Activated naive CD4-positive, alpha-beta T cell treated with anti-CD3 and anti-CD28 coated beads, Interleukin-2, amount 50 U/mL, for 24 hours (primary cell): ENCODE measurements around the gene NFATC1.
A peak's percentile ranks its signal among the peaks of the same experiment; 100 is the strongest.

Experiments used
- H3K27ac Mint-ChIP-seq: one replicate; pipeline ENCODE4 v1.8.0; 2021; ENCODE audit warnings: mild to moderate bottlenecking, mixed read lengths
- H3K27me3 Mint-ChIP-seq: one replicate; pipeline ENCODE4 v1.8.0; 2021; ENCODE audit warnings: mixed read lengths
- H3K36me3 Mint-ChIP-seq: one replicate; pipeline ENCODE4 v1.8.0; 2021; ENCODE audit warnings: mixed read lengths
- H3K4me1 Mint-ChIP-seq: one replicate; pipeline ENCODE4 v1.8.0; 2021; ENCODE audit warnings: mixed read lengths
- H3K4me3 Mint-ChIP-seq: one replicate; pipeline ENCODE4 v1.8.0; 2021; ENCODE audit warnings: mild to moderate bottlenecking, mixed read lengths
- H3K9me3 Mint-ChIP-seq: one replicate; pipeline ENCODE4 v1.8.0; 2021; ENCODE audit warnings: mixed read lengths

Gene NFATC1

DNA sequence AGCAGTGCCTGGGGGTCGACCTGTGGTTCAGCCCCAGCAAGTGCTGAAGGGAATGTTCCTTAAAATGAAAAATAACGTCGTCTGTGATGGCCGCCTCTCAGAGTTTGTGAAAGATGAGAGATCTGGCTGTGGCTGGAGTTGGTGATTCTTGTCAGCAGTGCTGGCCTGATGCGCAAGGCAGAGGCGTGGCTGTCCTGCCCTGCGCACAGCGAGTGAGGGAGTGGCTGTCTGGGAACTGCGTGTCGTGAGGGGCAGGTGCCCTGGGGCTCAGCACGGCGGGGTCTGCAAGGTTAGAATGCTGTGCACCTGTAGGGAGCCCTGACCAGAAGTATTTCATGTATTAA lies 8.8 kb downstream of the NFATC1 start:
- H3K27ac Mint-ChIP-seq, result peak overlapping the region; percentile 85
- H3K9me3 Mint-ChIP-seq, result no peaks in the 10 kb centered on the region
- no peaks in the 10 kb centered on the region for H3K27me3 Mint-ChIP-seq
- peak overlapping the region; percentile 89 for H3K4me3 Mint-ChIP-seq
- H3K4me1 Mint-ChIP-seq, result peaks cover 68% of the 10 kb centered on the region
- H3K36me3 Mint-ChIP-seq, result peaks cover 10% of the 10 kb centered on the region

DNA sequence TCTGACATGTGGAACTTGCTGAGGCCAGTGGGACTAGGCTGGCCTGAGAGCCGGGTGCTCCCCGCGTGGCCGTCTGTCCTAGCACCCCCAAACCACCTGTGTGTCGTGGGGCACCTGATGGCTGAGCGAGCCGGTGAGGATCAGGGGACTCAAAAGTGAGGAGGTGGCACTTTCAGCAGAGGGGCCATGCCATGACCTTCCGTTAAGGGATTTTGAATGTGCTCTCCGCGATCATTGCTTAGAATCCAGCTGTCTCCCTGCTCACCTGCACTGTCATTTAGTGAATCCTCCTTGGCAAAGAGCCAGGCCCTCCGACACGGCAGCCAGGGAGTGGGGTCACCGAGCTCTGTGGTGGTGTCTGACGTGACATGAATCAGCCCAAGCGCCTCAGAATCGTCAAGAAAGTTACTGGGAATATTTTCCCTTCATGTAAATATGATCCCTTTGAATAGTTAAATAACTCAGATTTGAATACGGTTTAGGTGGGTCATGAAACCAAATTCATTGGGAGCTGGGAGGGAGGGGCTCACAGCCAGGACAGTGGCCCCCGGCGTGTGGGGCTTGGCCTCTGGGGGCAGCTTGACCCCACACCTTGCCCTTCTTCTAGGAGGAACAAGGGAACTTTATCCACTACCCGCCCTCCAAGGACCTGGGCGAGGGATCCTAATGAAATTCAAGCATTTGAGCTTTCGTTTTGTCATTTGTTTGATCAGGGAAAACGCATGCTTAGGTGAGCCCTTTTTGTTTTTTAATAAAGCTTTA lies 9.5 kb downstream of the NFATC1 start:
- H3K27me3 Mint-ChIP-seq, result no peaks in the 10 kb centered on the region
- peaks cover 10% of the 10 kb centered on the region for H3K36me3 Mint-ChIP-seq
- H3K4me3 Mint-ChIP-seq, result peak overlapping the region; percentile 89
- H3K4me1 Mint-ChIP-seq, result peaks cover 68% of the 10 kb centered on the region
- peak overlapping the region; percentile 94 for H3K27ac Mint-ChIP-seq
- H3K9me3 Mint-ChIP-seq, result no peaks in the 10 kb centered on the region

DNA sequence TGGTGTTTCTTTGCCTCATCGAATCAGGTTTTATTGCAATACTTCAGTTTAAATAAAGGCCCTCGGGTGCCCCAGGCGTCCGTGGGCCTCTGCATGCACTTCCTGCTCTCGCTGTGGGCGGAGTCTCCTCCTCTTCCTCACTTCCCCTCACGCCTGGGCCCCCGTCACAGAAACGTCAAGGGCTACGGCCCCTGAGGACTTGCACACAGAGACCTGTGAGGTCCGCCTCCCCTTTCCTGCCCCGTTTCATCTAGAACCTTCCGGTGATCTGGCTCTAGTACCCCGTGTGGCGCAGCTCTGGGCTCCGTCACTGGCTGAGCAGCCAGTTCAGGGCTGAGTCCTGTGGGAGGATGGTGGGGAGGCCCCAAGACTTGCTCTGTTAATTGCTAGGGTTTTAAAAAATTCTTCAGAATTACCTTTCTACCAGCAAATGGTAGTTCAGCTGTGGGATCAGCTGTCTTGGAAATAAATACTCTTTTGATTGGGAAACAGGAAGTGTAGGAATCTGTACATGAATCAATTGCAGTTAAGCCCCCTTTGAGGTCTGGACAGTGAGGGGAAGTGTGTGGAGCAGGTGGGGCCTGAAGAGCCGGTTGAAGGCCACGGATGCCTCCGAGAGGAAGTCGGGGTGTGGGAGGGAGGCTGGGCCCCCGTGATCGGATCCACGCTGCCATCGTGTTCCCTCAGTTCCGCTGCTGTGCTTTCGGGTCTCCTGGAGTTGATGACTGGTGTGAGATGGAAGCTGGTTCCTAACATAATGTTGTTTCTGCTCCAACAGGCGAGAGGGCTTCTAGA lies 10.2 kb downstream of the NFATC1 start:
- peak overlapping the region; percentile 94 for H3K27ac Mint-ChIP-seq
- peaks cover 66% of the 10 kb centered on the region for H3K4me1 Mint-ChIP-seq
- H3K4me3 Mint-ChIP-seq, result peak overlapping the region; percentile 84
- H3K9me3 Mint-ChIP-seq, result no peaks in the 10 kb centered on the region
- H3K36me3 Mint-ChIP-seq, result peaks cover 10% of the 10 kb centered on the region
- H3K27me3 Mint-ChIP-seq, result no peaks in the 10 kb centered on the region

DNA sequence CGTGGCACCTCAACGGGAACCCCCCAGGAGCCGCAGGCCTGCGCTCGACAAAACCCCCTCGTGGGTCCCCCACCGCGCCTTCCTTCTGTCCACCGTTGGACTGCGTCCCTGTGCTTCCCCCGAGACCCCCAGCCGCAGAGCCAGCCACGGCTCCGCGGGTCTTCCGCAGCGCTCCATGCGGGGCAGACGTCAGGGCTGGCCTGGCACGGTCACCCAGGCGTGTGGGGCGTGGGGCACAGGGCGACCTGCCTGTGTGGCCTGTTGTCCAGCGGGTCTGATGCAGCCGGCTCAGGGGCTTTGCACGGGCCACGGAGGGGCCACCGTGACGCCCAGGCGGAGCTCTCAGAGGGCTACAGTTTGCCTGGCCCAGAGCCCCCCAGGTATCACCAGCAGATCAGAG lies 11.0 kb downstream of the NFATC1 start:
- H3K4me3 Mint-ChIP-seq, result peak overlapping the region; percentile 84
- H3K9me3 Mint-ChIP-seq, result no peaks in the 10 kb centered on the region
- H3K36me3 Mint-ChIP-seq, result peaks cover 10% of the 10 kb centered on the region
- H3K27ac Mint-ChIP-seq, result peak overlapping the region; percentile 94
- H3K4me1 Mint-ChIP-seq, result peaks cover 59% of the 10 kb centered on the region
- H3K27me3 Mint-ChIP-seq, result no peaks in the 10 kb centered on the region

DNA sequence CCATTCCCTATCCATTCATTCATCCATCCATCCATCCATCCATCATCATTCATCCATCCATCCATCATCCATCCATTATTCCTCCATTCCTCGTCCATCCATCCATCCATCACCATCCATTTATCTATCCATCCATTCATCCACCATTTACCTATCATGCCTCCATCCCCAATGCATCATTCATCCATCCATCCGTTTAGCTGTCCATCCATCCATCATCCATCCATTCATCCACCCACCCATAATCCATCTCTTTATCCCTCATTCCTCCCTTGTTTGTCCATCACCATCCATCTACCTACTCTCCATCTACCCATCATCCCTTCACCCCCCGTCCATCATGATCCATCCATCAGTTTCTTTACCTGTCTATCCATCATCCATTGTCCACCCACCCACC lies 13.6 kb downstream of the NFATC1 start:
- H3K9me3 Mint-ChIP-seq, result no peaks in the 10 kb centered on the region

DNA sequence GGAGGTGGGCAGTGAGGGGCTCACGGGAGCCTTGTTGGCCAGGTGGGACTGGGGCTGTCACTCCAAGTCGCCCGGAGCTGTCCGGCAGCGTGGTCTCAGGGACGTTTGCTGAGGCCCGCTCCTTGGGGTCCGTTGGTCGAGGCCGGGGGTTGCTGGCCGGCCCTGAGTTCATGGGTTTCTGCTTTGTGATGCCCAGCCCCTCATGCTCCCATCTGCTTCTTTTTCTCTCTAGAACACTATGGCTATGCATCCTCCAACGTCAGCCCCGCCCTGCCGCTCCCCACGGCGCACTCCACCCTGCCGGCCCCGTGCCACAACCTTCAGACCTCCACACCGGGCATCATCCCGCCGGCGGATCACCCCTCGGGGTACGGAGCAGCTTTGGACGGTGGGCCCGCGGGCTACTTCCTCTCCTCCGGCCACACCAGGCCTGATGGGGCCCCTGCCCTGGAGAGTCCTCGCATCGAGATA lies 14.5 kb downstream of the NFATC1 start:
- no peak overlapping the region for H3K27ac Mint-ChIP-seq
- peaks cover 13% of the 10 kb centered on the region for H3K36me3 Mint-ChIP-seq
- no peaks in the 10 kb centered on the region for H3K27me3 Mint-ChIP-seq
- peaks cover 49% of the 10 kb centered on the region for H3K4me1 Mint-ChIP-seq
- no peaks in the 10 kb centered on the region for H3K9me3 Mint-ChIP-seq
- H3K4me3 Mint-ChIP-seq, result no peak overlapping the region

More for the DNA sequence above, 13.6 kb downstream of the NFATC1 start:
- no peak overlapping the region for H3K4me3 Mint-ChIP-seq
- H3K27ac Mint-ChIP-seq, result no peak overlapping the region
- no peaks in the 10 kb centered on the region for H3K27me3 Mint-ChIP-seq
- H3K36me3 Mint-ChIP-seq, result peaks cover 12% of the 10 kb centered on the region
- peaks cover 51% of the 10 kb centered on the region for H3K4me1 Mint-ChIP-seq

DNA sequence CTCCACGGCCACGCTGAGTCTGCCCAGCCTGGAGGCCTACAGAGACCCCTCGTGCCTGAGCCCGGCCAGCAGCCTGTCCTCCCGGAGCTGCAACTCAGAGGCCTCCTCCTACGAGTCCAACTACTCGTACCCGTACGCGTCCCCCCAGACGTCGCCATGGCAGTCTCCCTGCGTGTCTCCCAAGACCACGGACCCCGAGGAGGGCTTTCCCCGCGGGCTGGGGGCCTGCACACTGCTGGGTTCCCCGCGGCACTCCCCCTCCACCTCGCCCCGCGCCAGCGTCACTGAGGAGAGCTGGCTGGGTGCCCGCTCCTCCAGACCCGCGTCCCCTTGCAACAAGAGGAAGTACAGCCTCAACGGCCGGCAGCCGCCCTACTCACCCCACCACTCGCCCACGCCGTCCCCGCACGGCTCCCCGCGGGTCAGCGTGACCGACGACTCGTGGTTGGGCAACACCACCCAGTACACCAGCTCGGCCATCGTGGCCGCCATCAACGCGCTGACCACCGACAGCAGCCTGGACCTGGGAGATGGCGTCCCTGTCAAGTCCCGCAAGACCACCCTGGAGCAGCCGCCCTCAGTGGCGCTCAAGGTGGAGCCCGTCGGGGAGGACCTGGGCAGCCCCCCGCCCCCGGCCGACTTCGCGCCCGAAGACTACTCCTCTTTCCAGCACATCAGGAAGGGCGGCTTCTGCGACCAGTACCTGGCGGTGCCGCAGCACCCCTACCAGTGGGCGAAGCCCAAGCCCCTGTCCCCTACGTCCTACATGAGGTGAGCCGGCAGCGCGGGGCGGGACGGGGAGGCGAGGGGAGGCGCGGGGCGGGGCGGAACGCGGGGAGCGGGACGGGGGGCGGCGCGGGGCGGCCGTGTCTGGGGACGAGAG lies 15.2 kb downstream of the NFATC1 start:
- Mint-ChIP-seq H3K9me3 (no peaks in the 10 kb centered on the region), H3K4me1 (peaks cover 45% of the 10 kb centered on the region), H3K27ac (no peak overlapping the region)

DNA sequence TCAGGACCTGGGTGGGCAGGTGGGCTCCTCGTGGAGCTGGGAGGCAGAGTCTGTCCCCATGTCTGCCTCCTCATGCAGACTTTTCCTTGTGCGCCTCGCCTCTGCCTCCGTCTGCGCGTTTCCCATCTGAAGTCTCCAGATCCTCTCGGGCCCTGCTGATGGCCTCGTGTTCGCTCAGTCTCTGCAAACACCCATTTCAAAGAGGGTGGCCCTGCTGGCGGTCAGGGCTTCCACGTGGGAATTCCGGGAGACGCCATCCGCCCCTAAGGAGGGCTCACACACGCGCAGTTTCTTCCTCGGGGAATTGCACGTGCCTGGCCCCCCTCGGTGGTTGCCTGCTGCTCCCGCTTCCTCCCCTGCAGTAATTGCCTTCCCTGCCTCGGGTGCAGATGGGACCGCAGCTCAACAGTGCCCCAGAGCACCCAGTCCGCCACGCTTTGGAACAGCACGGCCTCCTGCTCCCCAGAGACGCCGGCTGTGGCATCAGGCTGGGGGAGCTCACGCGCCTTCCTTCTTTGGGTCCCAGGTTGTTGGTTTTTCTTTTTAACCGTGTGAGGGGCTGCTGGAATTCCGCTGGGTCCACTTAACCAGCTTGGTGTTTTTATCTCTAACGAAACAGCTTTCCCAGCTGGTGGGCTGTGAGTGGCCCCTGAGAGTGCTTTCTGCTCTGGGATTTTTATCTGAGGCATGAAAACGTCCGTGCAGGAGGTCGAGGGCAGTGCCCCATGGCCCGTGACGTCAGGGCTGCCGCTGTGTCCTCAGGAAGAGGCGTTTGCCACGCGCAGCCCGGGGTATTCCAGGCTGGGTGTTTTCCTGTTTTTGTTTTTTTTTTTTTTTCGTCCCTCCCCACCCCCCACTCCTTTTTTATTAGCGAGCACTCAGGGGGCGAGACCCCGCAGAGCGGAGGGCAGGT lies 16.1 kb downstream of the NFATC1 start:
- H3K36me3 Mint-ChIP-seq, result peaks cover 9% of the 10 kb centered on the region
- no peaks in the 10 kb centered on the region for H3K9me3 Mint-ChIP-seq
- H3K27ac Mint-ChIP-seq, result no peak overlapping the region
- H3K4me3 Mint-ChIP-seq, result no peak overlapping the region
- no peaks in the 10 kb centered on the region for H3K27me3 Mint-ChIP-seq
- peaks cover 41% of the 10 kb centered on the region for H3K4me1 Mint-ChIP-seq

More for the DNA sequence above, 15.2 kb downstream of the NFATC1 start:
- no peak overlapping the region for H3K4me3 Mint-ChIP-seq
- H3K27me3 Mint-ChIP-seq, result no peaks in the 10 kb centered on the region
- H3K36me3 Mint-ChIP-seq, result peaks cover 12% of the 10 kb centered on the region

DNA sequence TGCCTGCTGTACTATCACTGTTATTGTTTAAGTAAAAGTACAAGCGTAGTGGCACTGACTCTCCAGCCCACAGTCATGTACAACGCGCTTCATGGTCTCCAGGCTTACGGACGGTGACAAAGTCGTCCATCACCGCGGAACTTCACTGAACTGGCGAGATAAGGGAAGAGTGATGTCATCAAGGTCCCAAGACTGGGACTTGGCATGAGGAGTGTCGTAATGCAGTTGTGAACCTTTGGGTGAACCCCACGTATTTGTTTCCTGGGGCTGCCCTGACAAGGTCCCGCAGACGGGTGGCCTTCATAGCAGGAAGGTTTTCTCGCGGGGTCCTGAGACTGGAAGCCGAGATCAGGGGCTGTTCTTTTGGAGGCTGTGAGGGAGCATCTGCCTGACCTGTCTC lies 17.3 kb downstream of the NFATC1 start:
- H3K4me1 Mint-ChIP-seq, result peaks cover 31% of the 10 kb centered on the region
- no peaks in the 10 kb centered on the region for H3K27me3 Mint-ChIP-seq
- H3K4me3 Mint-ChIP-seq, result no peak overlapping the region
- H3K36me3 Mint-ChIP-seq, result peaks cover 5% of the 10 kb centered on the region
- no peak overlapping the region for H3K27ac Mint-ChIP-seq
- no peaks in the 10 kb centered on the region for H3K9me3 Mint-ChIP-seq

DNA sequence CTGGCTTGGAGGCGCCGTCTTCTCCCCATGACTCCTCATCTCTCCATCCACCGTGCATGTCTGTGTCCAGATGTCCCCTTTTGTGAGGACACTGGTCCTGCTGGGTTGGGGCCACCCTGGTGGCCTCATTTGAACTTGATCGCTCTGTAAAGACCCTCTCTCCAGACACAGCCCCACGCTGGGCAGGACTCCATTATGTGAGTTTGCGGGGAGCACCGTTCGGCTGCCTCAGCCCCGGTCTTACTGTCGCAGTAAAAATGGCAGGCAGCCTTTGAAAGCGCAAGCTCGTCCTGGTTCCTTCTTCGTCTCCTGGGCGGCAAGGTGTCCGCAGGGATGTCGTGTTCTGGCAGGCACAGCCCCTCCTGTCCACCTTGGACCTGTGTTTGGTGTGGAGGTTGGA lies 17.7 kb downstream of the NFATC1 start:
- Mint-ChIP-seq H3K4me3 (no peak overlapping the region), H3K27me3 (no peaks in the 10 kb centered on the region), H3K9me3 (no peaks in the 10 kb centered on the region), H3K4me1 (peaks cover 31% of the 10 kb centered on the region), H3K36me3 (peaks cover 5% of the 10 kb centered on the region), H3K27ac (no peak overlapping the region)

DNA sequence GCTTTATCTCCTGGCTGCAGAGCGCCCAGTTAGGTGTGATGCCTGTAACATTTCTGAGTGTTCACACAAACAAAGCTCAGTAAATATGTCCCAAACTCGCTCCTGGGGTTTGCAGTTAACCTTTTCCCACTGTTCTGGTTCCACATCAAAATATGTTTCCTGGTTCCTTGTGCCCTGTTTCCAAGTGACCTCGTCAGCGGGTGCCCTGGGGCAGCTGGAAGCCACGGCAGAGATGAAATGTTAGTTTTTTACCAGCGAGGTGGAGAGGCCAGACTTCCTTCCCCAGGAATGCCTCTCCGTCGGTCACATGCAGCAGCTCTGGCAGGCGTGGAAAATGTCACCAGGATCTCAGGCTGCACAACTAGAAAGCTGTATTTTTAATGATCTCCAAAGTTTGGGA lies 18.2 kb downstream of the NFATC1 start:
- Mint-ChIP-seq H3K27me3 (no peaks in the 10 kb centered on the region), H3K4me3 (no peak overlapping the region), H3K27ac (no peak overlapping the region), H3K9me3 (no peaks in the 10 kb centered on the region), H3K36me3 (peaks cover 5% of the 10 kb centered on the region), H3K4me1 (peaks cover 31% of the 10 kb centered on the region)

DNA sequence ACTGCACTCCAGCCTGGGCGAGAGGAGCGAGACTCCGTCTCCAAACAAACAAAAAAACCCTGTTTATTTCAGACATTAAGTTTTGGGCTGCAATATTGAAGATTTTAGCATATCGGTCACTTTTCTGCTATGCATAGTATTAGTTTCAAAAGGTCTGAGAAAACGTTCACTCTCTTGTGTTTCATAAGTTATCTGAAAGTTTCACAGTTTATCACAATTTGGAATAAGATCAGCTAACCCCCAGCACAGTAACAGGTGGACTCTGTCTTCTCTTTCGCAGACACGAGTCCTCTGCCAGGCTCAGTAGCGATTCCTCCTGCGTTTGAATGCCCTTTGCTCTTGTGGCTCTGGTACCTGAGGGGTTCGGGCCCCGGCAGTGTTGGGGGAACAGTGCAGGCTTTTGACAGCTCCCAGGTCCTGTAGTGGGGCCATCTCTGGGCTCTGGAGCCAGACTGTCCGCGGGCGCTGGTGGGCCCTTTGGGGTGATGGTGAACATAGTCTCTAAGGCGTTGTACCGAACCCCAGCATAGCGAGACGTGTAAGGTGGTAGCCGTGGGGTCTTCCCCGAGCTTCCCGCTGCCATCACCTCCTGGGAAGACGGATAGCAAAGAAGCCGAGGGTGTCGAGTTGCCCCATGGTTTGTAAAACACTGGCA lies 20.4 kb downstream of the NFATC1 start:
- H3K27me3 Mint-ChIP-seq, result no peaks in the 10 kb centered on the region
- H3K9me3 Mint-ChIP-seq, result no peaks in the 10 kb centered on the region
- no peak overlapping the region for H3K4me3 Mint-ChIP-seq
- H3K4me1 Mint-ChIP-seq, result peaks cover 42% of the 10 kb centered on the region
- H3K36me3 Mint-ChIP-seq, result peaks cover 11% of the 10 kb centered on the region
- H3K27ac Mint-ChIP-seq, result no peak overlapping the region

DNA sequence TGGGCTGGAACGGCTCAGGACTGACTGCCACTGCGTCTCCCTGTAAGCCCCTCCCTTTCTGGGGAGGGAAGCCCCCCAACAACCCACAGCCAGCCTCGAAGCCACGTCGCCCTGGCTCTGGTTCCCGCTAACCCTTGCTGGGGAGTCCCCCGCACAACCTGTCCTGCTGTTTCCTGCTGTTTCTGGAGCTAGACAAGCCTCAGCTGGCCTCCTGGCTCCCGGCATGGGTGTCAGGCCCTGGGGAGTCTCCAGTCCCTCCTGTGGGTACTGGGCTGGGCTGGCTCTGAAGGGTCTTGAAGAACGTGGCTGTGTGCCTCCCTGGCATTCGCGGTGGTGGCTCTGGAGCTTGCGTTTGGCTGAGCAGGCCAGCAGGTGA lies 20.9 kb downstream of the NFATC1 start:
- H3K27ac Mint-ChIP-seq, result no peak overlapping the region
- H3K4me1 Mint-ChIP-seq, result peaks cover 42% of the 10 kb centered on the region
- H3K36me3 Mint-ChIP-seq, result peaks cover 11% of the 10 kb centered on the region
- no peaks in the 10 kb centered on the region for H3K27me3 Mint-ChIP-seq
- H3K4me3 Mint-ChIP-seq, result no peak overlapping the region
- no peaks in the 10 kb centered on the region for H3K9me3 Mint-ChIP-seq

DNA sequence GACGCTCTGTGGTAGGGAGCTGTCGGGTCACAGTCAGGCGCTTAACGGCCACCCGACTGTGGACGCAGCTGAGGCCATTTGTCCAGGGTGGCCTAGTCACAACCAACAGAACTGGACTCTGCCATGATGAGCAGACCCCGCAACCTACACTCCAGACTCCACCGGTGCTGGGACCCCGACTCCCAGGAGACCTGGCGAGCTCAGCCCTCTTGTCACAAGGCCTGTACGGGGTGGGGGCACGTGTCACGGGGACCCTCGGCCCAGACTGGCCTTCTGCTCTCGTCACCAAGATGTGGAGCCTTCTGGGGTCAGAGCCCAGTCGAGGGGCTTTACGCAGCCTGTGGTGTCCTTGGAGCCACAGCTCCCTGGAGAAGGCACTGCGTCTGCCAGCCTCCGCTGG lies 22.5 kb downstream of the NFATC1 start:
- no peak overlapping the region for H3K27ac Mint-ChIP-seq
- H3K4me3 Mint-ChIP-seq, result no peak overlapping the region
- peaks cover 38% of the 10 kb centered on the region for H3K4me1 Mint-ChIP-seq
- H3K9me3 Mint-ChIP-seq, result no peaks in the 10 kb centered on the region
- H3K27me3 Mint-ChIP-seq, result no peaks in the 10 kb centered on the region
- peaks cover 8% of the 10 kb centered on the region for H3K36me3 Mint-ChIP-seq
